Measurements from ENCODE around the gene RPL26. TPM values are rescaled to one million over a fixed set of nuclear protein-coding genes. Genes with fewer than 3 reads are reported as not detected.

RPL26 gene
- total RNA-seq, 1 donor from 2014 or later = 1,879 TPM

- H3K9me3 Mint-ChIP-seq = no peaks in the 10 kb centered on the region
These were observed 50.3 kb downstream of the RPL26 start for GRCh38 chr17:8332688-8333087.

GRCh38 chr17:8332128-8332527 is 50.9 kb downstream of the RPL26 start:
- Mint-ChIP-seq H3K27ac (no peak overlapping the region), H3K4me1 (no peaks in the 10 kb centered on the region), H3K27me3 (ENCODE audit: low read depth) (peaks cover 6% of the 10 kb centered on the region), H3K36me3 (no peaks in the 10 kb centered on the region), H3K4me3 (no peak overlapping the region), H3K9me3 (no peaks in the 10 kb centered on the region)
- no peak for DNase-seq (ENCODE audit: low spot score in 2 of 2, unreplicated experiment in 2 of 2)
- TF ChIP-seq, protein P1, sequence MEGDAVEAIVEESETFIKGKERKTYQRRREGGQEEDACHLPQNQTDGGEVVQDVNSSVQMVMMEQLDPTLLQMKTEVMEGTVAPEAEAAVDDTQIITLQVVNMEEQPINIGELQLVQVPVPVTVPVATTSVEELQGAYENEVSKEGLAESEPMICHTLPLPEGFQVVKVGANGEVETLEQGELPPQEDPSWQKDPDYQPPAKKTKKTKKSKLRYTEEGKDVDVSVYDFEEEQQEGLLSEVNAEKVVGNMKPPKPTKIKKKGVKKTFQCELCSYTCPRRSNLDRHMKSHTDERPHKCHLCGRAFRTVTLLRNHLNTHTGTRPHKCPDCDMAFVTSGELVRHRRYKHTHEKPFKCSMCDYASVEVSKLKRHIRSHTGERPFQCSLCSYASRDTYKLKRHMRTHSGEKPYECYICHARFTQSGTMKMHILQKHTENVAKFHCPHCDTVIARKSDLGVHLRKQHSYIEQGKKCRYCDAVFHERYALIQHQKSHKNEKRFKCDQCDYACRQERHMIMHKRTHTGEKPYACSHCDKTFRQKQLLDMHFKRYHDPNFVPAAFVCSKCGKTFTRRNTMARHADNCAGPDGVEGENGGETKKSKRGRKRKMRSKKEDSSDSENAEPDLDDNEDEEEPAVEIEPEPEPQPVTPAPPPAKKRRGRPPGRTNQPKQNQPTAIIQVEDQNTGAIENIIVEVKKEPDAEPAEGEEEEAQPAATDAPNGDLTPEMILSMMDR (IDR thresholded peaks at IDR 0.05; ENCODE audit: unreplicated experiment) = no peak

More at GRCh38 chr17:8332688-8333087, 50.3 kb downstream of the RPL26 start:
- Mint-ChIP-seq H3K27me3 (ENCODE audit: low read depth) (peaks cover 2% of the 10 kb centered on the region), H3K36me3 (no peaks in the 10 kb centered on the region), H3K4me3 (no peak overlapping the region), H3K27ac (no peak overlapping the region), H3K4me1 (peaks cover under 1% of the 10 kb centered on the region)
- TF ChIP-seq, protein P1 (IDR thresholded peaks at IDR 0.05; ENCODE audit: unreplicated experiment) = no peak
- no peak for DNase-seq (ENCODE audit: low spot score in 2 of 2, unreplicated experiment in 2 of 2)

Other genes with a start within 250 kb of the RPL26 start
- gene PER1, start 230.8 kb downstream of the RPL26 start, total RNA-seq = 55.2 to 70.2 TPM (median 58.0 TPM) in 3 replicates
- 51.3 to 55.3 TPM (median 54.8 TPM) in 3 replicates for gene VAMP2, start 220.2 kb downstream of the RPL26 start, total RNA-seq
- gene TMEM107, start 206.8 kb downstream of the RPL26 start, total RNA-seq = 22.0 to 23.2 TPM (median 22.6 TPM) in 3 replicates
- gene BORCS6, start 193.0 kb downstream of the RPL26 start, total RNA-seq = 2.7 to 3.1 TPM (median 3.0 TPM) in 3 replicates
- 33.1 to 37.4 TPM (median 37.3 TPM) in 3 replicates for gene AURKB, start 172.6 kb downstream of the RPL26 start, total RNA-seq
- gene CTC1, start 135.1 kb downstream of the RPL26 start, total RNA-seq = 45.1 to 52.9 TPM (median 50.6 TPM) in 3 replicates
- gene PFAS, start 133.9 kb downstream of the RPL26 start, total RNA-seq = 104 to 111 TPM (median 105 TPM) in 3 replicates
- 25.1 to 26.4 TPM (median 25.7 TPM) in 3 replicates for gene RANGRF, start 94.5 kb downstream of the RPL26 start, total RNA-seq
- 8.8 to 9.2 TPM (median 9.1 TPM) in 3 replicates for gene SLC25A35, start 87.8 kb downstream of the RPL26 start, total RNA-seq
- 0.20 TPM in 1 of 3 replicates, not detected in the others for gene ARHGEF15, start 73.0 kb downstream of the RPL26 start, total RNA-seq
- gene ODF4, start 43.4 kb downstream of the RPL26 start, total RNA-seq = not detected in 3 replicates
- not detected in 3 replicates for gene RNF222, start 14.6 kb upstream of the RPL26 start, total RNA-seq
- gene NDEL1, start 52.7 kb upstream of the RPL26 start, total RNA-seq = 60.2 to 63.3 TPM (median 61.2 TPM) in 3 replicates
- gene MYH10, start 247.5 kb upstream of the RPL26 start, total RNA-seq = 308 to 328 TPM (median 312 TPM) in 3 replicates

Measured in mesothelial cell of epicardium (in vitro differentiated cells).